Tibial nerve (tissue), 3 donors: Measurements from ENCODE around the gene INTS11.
A peak's percentile ranks its signal among the peaks of the same experiment; 100 is the strongest.

Source experiments
- POLR2A ChIP-seq, 2 donors: fragments of 450-650 bp; IDR thresholded peaks; one replicate each; pipeline ENCODE4 v1.6.1; 2017; ENCODE audit warnings: antibody characterized with exemption in 2 of 2, mild to moderate bottlenecking in 2 of 2, moderate library complexity in 2 of 2
- TF ChIP-seq, protein P1 (sequence below), 5 experiments: fragments of 200-600 bp in 3 of 5; fragments of 450-650 bp in 2 of 5; sonication (generic) in 3 of 5; IDR thresholded peaks; one replicate each; pipeline ENCODE4 v1.5.1; 2016 to 2019; ENCODE audit warnings: antibody characterized with exemption in 5 of 5, mild to moderate bottlenecking in 3 of 5, moderate library complexity in 2 of 5

DNA sequence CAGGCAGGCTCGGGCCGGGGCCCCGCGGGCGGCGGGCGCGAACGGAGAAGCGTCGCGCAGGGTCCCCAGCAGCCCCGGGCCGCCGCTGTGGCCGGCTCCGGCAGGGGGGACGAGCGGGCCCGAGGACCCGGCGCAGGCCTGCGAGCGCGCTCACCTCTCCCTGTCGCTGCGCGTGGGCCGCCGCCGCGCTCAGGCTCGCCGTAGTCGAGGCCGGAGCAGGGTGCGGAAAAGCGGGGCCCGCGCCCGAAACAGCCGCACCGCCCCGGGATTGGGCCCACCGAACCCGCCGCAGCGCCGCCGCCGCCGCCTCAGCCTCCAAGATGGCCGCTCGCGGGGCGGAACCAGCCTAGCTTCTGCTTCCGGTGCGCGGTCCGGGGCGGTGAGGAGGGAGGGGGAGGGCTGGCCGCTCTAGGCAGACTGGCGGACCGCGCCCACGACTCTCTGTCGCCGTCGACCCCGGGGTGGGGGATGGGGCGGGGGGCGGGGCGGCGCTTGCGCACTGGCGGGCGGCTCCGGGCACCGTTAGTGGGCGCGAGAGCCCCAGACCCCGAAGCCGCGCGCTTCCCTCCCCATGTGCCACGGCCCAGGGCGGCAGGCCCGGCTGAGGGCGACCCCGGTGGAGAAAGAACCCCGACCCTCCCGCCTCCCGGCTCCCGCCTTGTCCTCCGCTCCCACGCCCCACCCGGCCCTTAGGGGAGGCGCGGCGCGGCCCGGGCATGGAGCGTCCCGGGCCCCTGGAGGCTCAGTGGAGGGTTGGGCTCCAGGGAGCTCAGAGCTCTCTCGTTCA, 50.8 kb downstream of the INTS11 start, which contains the start of gene UBE2J2:
- TF ChIP-seq, protein P1, sequence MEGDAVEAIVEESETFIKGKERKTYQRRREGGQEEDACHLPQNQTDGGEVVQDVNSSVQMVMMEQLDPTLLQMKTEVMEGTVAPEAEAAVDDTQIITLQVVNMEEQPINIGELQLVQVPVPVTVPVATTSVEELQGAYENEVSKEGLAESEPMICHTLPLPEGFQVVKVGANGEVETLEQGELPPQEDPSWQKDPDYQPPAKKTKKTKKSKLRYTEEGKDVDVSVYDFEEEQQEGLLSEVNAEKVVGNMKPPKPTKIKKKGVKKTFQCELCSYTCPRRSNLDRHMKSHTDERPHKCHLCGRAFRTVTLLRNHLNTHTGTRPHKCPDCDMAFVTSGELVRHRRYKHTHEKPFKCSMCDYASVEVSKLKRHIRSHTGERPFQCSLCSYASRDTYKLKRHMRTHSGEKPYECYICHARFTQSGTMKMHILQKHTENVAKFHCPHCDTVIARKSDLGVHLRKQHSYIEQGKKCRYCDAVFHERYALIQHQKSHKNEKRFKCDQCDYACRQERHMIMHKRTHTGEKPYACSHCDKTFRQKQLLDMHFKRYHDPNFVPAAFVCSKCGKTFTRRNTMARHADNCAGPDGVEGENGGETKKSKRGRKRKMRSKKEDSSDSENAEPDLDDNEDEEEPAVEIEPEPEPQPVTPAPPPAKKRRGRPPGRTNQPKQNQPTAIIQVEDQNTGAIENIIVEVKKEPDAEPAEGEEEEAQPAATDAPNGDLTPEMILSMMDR (IDR thresholded peaks at IDR 0.05): peak in 1 of 5 experiments; percentile 12
- TF ChIP-seq POLR2A (IDR thresholded peaks at IDR 0.05): peak; percentile 51 to 70
